OCI-LY1 (cell line): ENCODE measurements around the gene HUS1B.

ENCODE experiments used
- EZH2 ChIP-seq: fragments of 200-600 bp; sonication (generic), shearing (Covaris generic); IDR thresholded peaks from 2 replicates; pipeline ENCODE4 v1.8.0; 2017; ENCODE audit warnings: borderline replicate concordance, mixed run types, mild to moderate bottlenecking, antibody characterized with exemption, low read length, moderate library complexity, mixed read lengths
- TF ChIP-seq, protein P1 (sequence below): fragments of 200-600 bp; sonication (generic), shearing (Covaris generic); IDR thresholded peaks from 2 replicates; pipeline ENCODE4 v1.5.1; 2017; ENCODE audit warnings: mild to moderate bottlenecking, antibody characterized with exemption, low read length, moderate library complexity, mixed read lengths

DNA sequence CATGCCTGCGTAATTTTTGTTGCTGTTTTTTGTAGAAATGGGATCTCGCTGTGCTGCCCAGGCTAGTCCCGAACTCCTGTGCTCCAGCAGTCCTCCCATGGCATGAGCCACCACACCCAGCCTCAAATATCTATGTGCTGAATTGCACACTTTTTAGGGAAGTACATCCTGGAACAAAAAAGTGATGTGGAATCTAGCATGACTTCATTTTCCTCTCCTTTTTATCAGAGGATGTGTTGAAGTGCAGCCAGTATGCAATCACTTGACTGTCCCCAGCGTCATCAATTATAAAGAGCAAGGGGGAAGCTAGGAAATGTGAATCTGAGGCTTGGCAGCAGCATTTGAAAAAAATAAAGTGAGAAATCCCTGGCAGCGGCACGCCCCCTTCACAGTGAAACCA lies 42.4 kb upstream of the HUS1B start:
- TF ChIP-seq, protein P1, sequence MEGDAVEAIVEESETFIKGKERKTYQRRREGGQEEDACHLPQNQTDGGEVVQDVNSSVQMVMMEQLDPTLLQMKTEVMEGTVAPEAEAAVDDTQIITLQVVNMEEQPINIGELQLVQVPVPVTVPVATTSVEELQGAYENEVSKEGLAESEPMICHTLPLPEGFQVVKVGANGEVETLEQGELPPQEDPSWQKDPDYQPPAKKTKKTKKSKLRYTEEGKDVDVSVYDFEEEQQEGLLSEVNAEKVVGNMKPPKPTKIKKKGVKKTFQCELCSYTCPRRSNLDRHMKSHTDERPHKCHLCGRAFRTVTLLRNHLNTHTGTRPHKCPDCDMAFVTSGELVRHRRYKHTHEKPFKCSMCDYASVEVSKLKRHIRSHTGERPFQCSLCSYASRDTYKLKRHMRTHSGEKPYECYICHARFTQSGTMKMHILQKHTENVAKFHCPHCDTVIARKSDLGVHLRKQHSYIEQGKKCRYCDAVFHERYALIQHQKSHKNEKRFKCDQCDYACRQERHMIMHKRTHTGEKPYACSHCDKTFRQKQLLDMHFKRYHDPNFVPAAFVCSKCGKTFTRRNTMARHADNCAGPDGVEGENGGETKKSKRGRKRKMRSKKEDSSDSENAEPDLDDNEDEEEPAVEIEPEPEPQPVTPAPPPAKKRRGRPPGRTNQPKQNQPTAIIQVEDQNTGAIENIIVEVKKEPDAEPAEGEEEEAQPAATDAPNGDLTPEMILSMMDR = no peak
- TF ChIP-seq EZH2 = no peak
